GM21526 (cell line): ENCODE measurements around the gene ARHGEF1.
"Not testable (repeated sequence)": the region's sequence is repeated elsewhere in the genome, so short reads cannot be mapped to it uniquely, and the experiment has no call there.

Source experiments
- ATAC-seq: cut with Tn5 transposase; IDR thresholded peaks from one replicate; pipeline ENCODE4 v1.9.1; 2021; ENCODE audit warnings: moderate library complexity; ENCODE audit not compliant: unreplicated experiment, low FRiP score

Gene ARHGEF1

DNA sequence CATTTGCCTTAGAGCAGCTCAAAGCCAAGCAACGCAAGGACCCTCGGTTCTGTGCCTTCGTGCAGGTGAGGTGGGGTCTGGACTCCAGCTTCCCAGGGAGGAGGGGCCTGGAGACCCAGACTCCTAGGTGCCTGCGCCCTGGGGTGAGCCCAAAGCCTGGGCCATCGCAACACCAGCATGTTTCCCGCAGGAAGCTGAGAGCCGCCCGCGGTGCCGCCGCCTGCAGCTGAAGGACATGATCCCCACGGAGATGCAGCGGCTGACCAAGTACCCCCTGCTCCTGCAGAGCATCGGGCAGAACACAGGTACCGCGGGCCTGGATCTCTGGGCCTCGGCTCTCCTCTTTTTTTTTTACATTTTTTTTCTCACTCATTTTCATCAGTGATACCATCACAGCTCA lies 19.6 kb downstream of the ARHGEF1 start:
- no peak for ATAC-seq

DNA sequence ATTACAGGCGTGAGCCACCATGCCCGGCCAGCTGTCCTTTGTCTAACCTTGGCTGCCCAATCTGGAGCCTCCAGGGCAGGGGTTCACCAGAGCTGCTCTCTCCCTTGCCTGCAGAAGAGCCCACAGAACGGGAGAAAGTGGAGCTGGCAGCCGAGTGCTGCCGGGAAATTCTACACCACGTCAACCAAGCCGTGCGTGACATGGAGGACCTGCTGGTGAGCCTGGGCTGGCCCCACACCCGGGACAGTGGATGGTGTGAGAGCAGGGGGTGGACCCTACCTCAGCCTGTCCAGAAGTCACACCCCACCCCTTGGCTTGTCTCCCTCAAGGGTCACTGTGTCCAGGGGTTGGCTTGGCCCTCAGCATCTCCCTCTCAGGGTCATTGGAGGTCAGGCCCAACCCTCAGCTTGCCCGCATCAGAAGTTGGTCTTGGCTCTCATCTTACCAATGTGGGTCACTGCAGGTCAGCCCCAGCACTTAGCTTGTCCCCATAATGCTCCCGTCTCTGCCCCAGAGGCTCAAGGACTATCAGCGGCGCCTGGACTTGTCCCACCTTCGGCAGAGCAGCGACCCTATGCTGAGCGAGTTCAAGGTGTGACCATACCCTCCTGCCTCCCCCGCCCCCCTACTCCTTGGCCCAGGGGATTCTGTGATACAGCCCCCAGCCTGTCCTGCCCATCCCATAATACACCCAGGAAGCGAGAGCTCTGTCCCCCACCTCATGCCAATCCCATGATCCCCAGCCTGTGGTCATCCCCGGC lies 20.4 kb downstream of the ARHGEF1 start:
- ATAC-seq, result no peak

DNA sequence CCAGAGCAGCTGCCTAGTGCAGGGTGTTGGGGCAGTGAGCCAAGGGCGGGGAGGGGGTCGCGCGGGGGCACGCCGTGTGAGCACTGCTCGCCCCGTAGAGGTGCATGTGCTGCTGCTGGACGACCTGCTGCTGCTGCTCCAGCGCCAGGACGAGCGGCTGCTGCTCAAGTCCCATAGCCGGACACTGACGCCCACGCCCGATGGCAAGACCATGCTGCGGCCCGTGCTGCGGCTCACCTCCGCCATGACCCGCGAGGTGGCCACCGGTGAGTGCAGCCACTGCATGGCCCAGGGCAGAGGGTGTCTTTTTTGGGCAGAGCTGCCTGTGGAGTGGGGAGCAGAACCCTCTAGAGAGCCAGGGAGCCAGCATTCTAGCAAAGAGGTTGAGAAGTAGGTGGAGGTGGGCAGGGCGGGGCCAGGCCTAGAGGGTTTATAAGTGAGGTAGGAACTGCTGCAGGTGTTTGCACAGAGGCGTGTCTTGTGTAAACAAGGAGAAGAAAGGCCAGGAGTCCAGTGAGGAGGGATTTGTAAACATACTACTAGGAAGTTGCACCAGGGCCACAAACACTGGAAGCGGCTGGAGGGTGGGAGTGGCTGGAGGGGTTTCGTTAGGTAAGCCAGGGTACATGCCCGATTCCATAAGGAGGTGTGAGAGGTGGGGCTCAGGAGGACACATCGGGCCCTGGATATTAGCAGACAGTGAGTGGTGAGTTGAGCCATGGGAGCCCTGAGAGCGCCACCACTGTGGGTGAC lies 21.3 kb downstream of the ARHGEF1 start:
- ATAC-seq, result no peak

DNA sequence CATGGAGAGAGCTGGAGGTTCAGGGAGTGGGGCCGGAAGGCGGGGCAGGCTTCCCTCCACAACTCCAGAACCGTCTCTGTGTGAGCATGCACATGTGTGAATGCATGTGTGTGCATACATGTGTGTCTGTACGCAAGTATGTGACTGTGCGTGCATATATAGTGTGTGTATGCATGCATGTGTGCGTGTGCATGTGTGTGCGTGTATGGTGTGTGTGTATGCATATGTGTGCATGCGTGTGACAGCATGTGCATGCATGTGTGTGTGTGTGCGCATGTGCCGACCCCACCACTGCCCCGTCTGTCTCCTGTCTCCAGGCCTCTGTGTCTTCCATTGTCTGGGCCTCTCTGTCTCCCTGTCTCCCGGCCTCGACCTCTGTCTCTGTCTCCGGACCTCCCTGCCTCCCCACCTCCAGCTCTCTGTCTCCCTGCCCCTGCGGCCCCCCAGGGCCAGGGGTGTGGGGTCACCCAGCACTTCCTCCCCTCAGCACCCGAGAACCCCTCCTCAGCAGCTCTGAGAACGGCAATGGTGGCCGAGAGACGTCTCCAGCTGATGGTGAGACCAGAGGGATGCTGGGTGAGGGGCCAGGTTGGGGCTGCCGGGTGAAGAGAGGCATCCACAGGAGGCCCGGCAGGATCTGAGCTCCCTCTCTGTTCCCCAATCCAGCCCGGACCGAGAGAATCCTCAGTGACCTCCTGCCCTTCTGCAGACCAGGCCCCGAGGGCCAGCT lies 22.5 kb downstream of the ARHGEF1 start:
- ATAC-seq, result no peak

DNA sequence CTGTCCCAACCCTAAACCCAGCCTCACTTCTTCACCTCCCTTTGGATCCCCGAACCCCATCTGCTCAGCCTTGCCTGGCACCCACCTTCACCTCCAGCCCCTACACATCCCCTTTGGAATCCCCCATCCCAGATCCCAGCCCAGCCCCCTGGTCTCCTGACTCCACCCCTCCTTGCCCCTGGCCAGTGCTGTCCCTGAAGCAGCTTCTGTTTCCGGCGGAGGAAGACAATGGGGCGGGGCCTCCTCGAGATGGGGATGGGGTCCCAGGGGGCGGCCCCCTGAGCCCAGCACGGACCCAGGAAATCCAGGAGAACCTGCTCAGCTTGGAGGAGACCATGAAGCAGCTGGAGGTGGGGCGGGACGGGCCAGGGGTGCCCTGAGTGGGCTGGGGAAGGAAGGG lies 23.3 kb downstream of the ARHGEF1 start:
- no peak for ATAC-seq

DNA sequence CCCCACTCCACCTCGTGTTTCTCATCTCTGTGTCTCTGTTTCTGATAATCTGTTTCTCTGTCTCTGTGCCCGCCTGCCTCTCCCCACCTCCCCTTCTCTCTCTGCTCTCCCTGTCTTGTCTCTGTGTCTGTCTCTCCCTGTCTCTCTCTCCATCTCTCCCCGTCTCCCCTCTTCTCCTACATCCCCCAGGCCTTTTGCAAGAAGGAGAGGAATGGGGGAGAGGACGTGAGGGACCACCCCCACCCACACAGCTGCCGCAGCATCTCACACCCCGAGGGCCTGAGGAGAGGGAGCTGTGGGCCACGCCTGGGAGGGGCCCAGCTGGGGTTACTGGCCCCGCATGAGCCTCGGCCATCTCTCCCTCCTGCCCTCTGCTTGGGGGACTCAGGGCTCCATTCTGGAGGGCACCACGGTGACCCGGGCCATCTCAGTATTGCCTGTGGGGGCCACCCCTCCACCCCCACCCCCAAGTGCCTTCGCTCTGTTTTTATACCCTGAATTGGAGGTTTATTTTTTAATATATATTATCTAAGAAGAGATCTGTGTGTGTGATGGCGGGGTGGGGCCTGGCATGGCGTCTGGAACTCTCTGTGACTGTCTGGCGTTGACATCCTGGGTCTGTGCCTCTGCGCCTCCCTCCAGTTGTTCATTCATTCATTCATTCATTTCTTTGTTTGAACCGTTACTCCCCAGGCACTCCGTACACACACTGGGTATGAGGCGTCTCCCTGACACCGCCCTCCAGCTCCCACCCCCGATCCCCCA lies 24.1 kb downstream of the ARHGEF1 start:
- no peak for ATAC-seq

DNA sequence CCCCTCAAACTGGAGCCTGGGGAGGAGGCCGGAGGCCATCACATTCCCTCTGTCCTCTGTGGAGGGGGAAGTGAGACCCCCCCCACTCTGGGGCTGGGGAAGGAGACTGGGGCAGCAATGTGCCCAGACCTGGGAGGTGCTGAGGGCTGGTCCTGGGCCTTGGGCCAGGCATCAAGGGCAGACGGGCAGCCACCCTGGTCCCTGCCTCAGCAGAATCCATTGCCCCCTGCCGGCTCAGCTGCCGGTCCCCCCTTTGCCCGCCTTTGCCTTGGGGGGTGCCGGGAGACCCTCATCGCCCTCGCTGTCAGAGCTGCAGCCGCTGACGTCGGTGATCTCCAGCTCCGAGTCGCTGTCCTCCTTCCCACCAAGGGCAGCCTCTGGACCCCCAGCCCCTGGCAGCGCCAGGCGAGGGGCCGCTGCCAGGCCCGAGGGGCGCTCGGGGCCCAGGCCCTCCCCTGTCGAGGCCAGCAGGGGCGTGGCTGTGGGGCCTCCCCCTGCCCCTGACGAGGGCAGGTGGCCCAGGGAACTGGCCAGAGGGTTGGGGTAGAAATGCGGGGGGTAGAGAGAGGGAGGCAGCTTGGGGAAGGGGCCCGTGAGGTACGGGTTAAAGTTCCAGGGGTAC lies 25.1 kb downstream of the ARHGEF1 start:
- ATAC-seq, result no peak

DNA sequence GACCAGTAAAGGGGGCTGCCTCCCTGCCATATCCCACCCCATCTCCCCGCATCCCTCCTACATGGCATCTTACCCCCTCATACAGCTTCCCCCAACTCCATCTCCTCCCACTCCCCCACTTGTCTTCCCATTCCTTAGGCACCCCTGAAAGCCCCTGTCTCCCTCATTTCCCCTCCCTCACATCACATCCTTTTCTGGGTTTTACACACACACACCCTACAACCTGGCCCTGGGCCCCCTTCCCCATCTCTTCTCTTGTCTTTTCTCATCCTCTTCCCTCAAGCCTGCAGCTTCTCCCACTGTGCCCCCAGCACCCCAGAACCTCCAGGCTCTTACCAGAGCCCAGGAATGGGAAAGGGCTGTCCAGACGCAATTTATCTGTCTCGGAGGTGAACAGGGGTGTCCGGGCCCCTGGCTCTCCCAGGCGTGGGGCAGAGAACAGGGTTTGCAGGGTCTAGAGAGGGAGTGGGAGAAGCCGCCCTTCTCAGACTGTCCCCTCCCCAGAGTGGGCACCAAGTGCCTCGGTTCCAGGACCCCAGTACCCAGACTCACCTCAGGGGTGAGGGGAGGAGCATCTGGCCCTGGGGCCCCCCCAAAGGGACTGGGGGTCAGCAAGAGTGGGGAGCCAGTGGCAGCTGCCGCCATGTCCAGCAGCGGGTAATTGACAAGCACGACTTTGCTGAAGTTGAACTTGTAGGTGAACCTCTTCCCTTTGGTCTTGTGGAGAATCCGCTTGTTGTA lies 25.9 kb downstream of the ARHGEF1 start:
- no peak for ATAC-seq

DNA sequence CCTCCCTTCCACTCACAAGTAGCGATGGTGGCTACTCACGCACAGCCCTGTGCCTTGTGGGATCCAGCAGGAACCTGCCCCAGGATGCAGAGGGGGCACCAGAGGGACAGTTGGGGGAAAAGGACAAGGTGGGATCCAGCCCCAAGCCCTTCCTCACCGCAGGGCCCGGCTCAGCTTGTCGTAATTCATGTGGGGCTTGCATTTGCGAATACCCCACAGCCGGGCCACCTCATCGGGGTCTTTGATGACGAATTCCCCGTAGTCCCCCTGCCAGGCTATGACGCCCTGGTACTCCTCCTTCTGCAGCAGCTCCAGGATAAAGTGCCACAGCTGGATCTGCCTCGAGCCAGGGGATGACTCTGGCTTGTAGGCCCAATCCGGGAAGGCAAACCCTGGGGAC lies 26.7 kb downstream of the ARHGEF1 start:
- no peak for ATAC-seq

DNA sequence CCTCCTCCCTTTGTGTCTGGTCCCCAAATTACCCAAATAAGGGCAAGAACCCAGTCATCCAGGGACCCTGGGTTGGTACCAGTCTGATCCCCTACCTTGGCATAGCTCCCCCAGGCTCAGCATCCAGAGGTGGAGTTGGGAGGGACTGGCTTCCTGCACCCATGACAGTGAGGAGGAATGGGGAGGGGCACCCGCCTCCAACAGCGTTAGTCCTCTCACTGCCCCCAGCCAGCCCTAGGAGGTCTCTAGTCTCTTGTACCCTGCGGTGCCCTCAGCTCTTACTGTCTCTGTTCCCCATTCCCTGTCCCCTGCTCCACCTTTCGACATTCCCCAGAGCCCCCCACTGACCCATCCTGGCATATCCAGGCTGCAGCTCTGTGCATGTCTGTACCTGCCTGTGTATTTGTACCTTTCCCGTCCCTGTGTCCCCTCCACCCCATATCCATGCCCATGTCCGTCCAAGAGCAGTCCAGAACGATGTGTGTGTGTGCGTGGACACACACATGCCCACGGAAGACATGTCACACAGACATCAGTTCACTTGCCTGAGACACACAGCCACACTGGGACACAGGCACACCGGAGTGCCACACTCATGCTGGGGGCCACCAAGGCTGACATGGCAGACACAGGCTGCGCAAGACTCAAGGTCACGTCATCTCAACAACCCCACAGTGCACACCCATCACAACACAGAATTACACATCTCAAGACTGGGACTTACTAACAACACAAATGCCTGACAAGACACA lies 27.4 kb downstream of the ARHGEF1 start:
- no peak for ATAC-seq

DNA sequence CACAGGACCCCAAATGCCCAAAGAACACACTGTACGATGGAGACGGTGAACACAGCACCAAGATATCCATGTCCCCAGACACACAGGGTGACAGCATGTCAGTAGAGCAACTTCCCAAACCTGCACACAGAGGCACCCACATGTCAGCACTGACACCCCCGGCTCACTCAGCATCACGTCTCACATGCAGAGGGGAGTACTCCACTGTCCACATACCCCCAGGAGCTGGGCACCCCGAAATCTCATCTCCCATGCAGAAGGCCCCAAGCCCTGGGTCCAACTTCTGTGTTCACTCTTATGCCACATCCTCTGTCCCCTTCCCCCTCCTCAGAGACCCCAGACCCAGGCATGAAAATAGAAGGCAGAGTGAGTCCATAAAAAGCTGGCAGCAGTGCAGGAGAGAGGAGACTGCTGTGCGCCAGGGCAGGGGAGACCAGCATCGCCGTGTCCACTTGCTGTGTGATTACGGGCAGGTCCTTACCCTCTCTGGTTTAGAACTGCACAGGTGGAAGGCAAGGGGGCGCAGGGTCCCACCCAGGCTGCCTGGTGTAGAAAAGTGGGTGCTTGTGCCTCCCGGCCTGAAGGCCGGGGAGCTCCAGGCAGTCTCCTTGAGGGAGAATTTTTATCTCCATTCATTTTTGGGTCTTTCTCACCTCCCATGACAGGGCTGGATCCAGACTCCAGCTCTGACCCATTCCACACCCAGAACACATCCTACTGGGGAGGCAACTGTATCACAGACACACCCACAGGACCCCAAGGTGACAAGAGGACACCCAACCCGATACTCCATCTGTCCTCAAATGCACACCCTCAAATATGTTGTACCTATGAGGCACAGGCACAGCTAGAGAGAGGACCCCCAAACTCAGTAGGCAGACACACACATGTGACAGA lies 28.3 kb downstream of the ARHGEF1 start:
- ATAC-seq, result no peak

DNA sequence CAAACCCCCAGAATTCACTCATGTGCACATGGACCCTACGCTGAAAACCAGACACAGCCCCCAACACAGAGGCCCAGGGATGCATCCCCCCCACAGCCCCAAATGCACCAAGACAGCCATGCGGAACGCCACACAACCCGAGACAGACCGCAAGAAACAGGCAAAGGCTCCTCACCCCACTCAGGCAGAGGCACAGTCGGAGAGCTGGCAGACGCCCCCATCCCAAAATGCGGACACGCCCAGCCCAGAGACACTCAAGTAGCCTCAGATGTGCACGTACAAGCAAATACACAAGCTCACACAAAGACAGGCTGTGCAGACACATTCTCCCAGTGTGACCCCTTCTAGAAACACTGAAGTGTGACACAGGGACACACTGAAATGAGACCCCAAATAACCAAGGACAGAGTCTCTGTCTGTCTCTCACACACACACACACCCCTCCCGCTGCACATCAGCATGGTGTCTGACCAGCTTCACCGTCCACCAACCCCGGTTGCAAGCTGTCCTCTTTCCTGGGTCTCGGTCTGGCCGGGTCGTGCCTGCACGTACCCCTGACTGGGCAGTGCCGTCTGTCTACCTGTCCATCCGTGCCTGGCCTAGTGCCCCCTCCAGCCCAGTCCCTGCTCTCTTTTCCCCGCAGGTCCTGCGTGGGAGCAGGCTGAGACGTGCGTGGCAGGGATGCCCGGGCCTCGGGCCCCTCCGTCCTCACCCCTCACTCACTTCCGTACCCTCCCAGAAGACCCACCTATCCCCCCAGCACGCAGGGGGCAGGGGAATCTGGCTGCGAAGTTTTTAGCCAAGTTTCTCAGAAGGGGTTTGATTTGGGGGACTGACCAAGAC lies 29.1 kb downstream of the ARHGEF1 start:
- ATAC-seq, result no peak

DNA sequence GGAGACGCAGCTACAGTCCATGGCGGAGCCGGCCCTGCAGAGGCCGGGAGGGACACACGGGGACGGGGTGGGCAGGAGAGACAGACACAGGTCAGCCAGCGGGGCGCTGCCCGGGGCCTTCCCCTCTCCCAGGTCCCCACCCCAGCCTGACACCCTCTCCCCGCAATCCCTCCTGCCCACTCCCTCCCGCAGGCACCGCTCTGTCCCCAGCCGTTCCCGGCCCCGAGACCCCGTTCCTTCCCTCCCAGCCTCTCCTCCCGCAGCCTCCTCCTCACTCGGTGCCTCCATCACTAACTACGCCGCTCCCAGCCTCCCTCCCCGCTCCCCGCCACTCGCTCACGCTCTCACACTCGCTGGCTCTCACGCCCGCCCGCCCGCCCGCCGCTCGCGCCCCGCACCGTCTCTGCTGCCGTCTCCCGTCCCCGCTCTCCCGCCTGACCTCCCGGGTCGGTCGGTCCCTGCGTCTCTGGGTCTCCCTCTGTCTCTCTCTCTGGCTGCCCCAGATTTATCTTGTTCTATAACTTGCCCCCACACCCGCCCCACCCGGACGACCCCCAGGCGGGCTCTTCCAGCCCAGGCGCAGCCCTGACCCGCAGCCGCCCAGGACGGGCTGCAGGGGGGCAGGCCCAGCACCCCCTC lies 30.0 kb downstream of the ARHGEF1 start:
- no peak for ATAC-seq

DNA sequence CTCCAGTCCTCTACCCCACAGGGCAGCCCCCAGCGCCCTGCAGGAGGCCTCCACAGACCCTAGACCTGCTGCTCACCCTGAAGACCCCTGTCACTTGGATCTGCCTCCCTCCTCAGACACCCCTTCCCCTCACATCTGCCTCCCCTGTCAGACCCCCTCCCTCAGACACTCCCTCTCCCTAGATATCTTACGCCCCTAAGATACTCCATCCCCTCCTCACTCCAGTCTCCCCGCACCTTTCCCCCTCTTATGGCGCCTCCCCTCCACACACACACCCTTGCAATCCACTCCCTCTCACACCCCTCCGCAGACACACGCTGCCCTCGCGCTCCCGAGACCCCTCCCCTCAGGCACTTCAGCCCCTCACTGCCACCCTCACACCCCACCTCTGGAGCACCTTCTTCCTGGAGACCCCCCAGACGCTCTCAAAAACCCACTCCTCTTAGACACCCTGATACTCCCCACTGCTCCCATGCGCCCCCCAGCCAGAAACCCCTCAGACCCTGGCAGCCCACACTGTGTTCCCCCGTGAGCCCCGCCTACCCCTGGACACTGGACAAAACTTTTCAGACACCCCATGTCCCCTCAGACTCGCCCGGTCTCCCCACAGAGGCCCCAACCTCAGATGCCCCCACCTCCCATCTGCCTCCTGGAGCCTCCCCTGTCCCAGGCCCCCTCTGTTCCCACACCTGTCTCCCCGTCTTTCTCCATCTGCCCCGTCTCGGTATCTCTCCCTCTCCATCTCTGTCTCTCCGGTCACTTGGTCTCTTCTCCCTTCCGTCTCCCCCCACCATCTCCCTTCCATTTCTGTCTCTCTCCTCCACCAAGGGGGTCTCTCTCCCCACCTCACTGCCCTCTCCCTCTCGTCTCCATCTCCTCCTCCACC lies 30.8 kb downstream of the ARHGEF1 start:
- no peak for ATAC-seq

DNA sequence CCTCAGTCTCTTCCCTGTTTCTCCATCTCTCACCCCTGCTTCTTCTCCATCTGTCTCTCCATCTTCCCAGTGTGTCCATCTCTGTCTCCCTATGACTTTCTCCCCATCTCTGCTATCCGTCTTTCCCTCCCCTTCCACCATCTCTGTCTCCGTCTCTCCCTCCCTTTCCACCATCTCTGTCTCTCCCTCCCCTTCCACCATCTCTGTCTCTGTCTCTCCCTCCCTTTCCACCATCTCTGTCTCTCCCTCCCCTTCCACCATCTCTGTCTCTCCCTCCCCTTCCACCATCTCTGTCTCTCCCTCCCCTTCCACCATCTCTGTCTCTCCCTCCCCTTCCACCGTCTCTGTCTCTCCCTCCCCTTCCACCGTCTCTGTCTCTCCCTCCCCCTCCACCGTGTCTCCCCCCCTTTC lies 31.4 kb downstream of the ARHGEF1 start:
- not testable (repeated sequence) for ATAC-seq
